Measurements from ENCODE around the gene DYNC1LI1.

GRCh38 chr3:32562640-32563039 is 8.0 kb downstream of the DYNC1LI1 start:
- TF ChIP-seq ARID4B (CRISPR knock-in tag; IDR thresholded peaks at IDR 0.05; ENCODE audit: borderline replicate concordance) (no peak), CTCF (IDR thresholded peaks at IDR 0.05) (no peak), ETV6 (CRISPR knock-in tag; IDR thresholded peaks at IDR 0.05) (no peak), IRF2 (CRISPR knock-in tag; IDR thresholded peaks at IDR 0.05; ENCODE audit: borderline replicate concordance, low read depth) (no peak), ZNF532 (CRISPR knock-in tag; IDR thresholded peaks at IDR 0.05; ENCODE audit: borderline replicate concordance) (no peak), SP1 (CRISPR knock-in tag; conservative IDR thresholded peaks at IDR 0.05) (no peak), TCF7 (CRISPR knock-in tag; IDR thresholded peaks at IDR 0.05; ENCODE audit: low read depth) (no peak), HMGA2 (CRISPR knock-in tag; IDR thresholded peaks at IDR 0.05) (no peak), ZNF317 (CRISPR knock-in tag; IDR thresholded peaks at IDR 0.05; ENCODE audit: borderline replicate concordance, low read depth) (no peak), USF2 (CRISPR knock-in tag; IDR thresholded peaks at IDR 0.05) (no peak), CREB1 (CRISPR knock-in tag; IDR thresholded peaks at IDR 0.05) (no peak), FOXP1 (CRISPR knock-in tag; IDR thresholded peaks at IDR 0.05; ENCODE audit: borderline replicate concordance) (no peak), CREM (CRISPR knock-in tag; IDR thresholded peaks at IDR 0.05) (no peak)
- TF ChIP-seq, protein P1, sequence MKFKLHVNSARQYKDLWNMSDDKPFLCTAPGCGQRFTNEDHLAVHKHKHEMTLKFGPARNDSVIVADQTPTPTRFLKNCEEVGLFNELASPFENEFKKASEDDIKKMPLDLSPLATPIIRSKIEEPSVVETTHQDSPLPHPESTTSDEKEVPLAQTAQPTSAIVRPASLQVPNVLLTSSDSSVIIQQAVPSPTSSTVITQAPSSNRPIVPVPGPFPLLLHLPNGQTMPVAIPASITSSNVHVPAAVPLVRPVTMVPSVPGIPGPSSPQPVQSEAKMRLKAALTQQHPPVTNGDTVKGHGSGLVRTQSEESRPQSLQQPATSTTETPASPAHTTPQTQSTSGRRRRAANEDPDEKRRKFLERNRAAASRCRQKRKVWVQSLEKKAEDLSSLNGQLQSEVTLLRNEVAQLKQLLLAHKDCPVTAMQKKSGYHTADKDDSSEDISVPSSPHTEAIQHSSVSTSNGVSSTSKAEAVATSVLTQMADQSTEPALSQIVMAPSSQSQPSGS (CRISPR knock-in tag; IDR thresholded peaks at IDR 0.05; ENCODE audit: borderline replicate concordance, low read depth): no peak

All from WTC11 (cell line).